CD1c-positive myeloid dendritic cell (primary cell): Measurements from ENCODE around the gene EIF2S2.

Experiments
- DNase-seq: peaks from one replicate; pipeline ENCODE4 v3.0.0-alpha.2; 2016; ENCODE audit errors: extremely low spot score

Gene EIF2S2

GRCh38 chr20:34089655-34090345 is 22.2 kb downstream of the EIF2S2 start:
- DNase-seq = no peak

- DNase-seq = no peak
Measured at GRCh38 chr20:34089175-34089479, 22.9 kb downstream of the EIF2S2 start.

GRCh38 chr20:34088305-34089174 is 23.5 kb downstream of the EIF2S2 start:
- DNase-seq = no peak

GRCh38 chr20:34085544-34086040 is 26.5 kb downstream of the EIF2S2 start:
- no peak for DNase-seq

GRCh38 chr20:34084227-34084923 is 27.7 kb downstream of the EIF2S2 start:
- no peak for DNase-seq

GRCh38 chr20:34083781-34084180 is 28.3 kb downstream of the EIF2S2 start:
- no peak for DNase-seq

- DNase-seq = no peak
Measured at GRCh38 chr20:34083137-34083536, 28.9 kb downstream of the EIF2S2 start.

GRCh38 chr20:34082232-34082887 is 29.7 kb downstream of the EIF2S2 start:
- DNase-seq = no peak

- no peak for DNase-seq
Measured at GRCh38 chr20:34079818-34080217, 32.2 kb downstream of the EIF2S2 start.

- no peak for DNase-seq
Measured at GRCh38 chr20:34078540-34078939, 33.5 kb downstream of the EIF2S2 start.

- no peak for DNase-seq
Measured at GRCh38 chr20:34076952-34077351, 35.1 kb downstream of the EIF2S2 start.

- DNase-seq = no peak
Measured at GRCh38 chr20:34075647-34076046, 36.4 kb downstream of the EIF2S2 start.

- DNase-seq = no peak
Measured at GRCh38 chr20:34074101-34074760, 37.8 kb downstream of the EIF2S2 start.

- no peak for DNase-seq
Measured at GRCh38 chr20:34072778-34073177, 39.3 kb downstream of the EIF2S2 start.

GRCh38 chr20:34072076-34072475 is 40.0 kb downstream of the EIF2S2 start:
- no peak for DNase-seq

- no peak for DNase-seq
Measured at GRCh38 chr20:34070859-34071258, 41.2 kb downstream of the EIF2S2 start.

- DNase-seq = no peak
Measured at GRCh38 chr20:34070079-34070439, 42.0 kb downstream of the EIF2S2 start.

- peak; percentile 81 for DNase-seq
Measured at GRCh38 chr20:34069341-34070078, 42.5 kb downstream of the EIF2S2 start.

- no peak for DNase-seq
Measured at GRCh38 chr20:34068001-34068400, 44.0 kb downstream of the EIF2S2 start.

GRCh38 chr20:34066476-34067090 is 45.5 kb downstream of the EIF2S2 start:
- no peak for DNase-seq
